HG03175 (cell line): ENCODE results near the gene MLH1.

Experiments
- ATAC-seq: cut with Tn5 transposase; IDR thresholded peaks from one replicate; pipeline ENCODE4 v1.9.1; 2021; ENCODE audit warnings: mild to moderate bottlenecking, moderate library complexity; ENCODE audit not compliant: unreplicated experiment

Gene MLH1

DNA sequence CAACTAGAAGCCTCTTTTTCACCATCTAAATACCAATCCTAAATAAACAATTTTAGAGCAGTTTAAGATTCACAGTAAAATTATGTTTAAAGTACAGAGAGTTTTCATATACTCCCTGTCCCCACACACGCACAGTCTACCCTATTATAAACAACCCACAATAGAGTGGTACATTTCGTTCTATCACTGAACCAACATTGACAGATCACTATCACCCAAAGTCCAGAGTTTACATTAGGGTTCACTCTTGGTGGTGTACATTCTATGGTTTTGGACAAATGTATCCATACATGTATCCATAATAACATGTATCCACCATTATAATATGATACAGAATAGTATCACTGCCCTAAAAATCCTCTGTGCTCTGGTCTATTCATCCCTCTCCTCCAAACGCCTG, 89.0 kb downstream of the MLH1 start:
- ATAC-seq = no peak

DNA sequence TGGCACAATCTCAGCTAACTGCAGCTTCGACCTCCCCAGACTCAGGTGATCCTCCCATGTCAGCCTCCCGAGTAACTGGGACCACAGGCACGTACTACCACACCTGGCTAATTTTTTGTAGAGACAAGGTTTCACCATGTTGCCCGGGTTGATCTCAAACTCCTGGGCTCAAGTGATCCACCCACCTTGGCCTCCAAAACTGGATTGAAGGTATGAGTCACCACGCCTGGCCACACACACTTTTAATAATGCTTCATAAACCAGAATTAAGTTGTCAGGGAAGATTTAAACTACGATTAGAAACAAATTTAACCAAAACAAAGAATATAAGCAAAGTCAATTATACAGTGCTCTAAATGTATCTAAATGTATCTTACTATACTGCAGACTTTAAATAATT, 93.6 kb downstream of the MLH1 start:
- ATAC-seq = no peak

DNA sequence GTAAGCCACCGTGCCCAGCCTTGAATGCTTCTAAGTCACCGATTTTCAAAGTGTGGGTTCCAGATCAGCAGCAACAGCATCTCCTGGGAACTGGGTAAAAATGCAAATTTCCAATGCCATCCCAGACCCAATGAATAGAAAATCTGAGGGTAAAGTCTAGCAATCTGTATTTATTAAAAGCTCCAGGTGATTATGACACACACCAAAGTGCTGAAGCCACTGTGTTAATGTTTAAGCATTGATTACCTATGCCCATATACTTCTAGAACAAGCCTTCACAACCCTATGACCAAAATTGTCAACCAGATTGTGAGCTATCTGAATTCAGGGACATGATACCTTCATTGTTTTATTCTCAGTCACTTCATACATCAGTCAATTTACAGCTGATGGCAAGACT, 94.6 kb downstream of the MLH1 start:
- ATAC-seq = no peak

- ATAC-seq = no peak
Measured at GRCh38 chr3:37092484-37092883, 99.2 kb downstream of the MLH1 start.

GRCh38 chr3:37093481-37093880, 100.2 kb downstream of the MLH1 start:
- no peak for ATAC-seq

- no peak for ATAC-seq
Measured at GRCh38 chr3:37094636-37095035, 101.3 kb downstream of the MLH1 start.

DNA sequence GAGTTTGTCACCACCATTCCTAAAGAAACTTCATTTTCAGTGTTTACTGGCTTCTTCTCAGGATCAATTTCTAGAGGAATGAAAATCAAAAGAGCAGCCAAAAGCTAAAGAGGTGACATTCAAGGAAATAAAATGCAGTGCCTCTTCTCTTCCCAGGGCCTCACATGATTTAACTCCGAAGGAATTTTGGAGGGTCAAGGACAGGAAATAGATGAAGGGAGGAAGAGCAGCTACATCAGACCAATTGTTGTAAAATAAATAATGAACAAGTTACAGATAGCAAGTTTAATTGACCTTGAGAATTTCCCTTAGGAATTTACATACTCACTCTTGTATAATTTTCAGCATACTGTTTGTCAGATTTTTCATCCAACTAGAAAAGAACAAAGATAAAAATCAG, 103.0 kb downstream of the MLH1 start:
- ATAC-seq = no peak

GRCh38 chr3:37096975-37097374, 103.7 kb downstream of the MLH1 start:
- ATAC-seq = no peak

- no peak for ATAC-seq
Measured at GRCh38 chr3:37097776-37098175, 104.5 kb downstream of the MLH1 start.

- no peak for ATAC-seq
Measured at GRCh38 chr3:37098884-37099283, 105.6 kb downstream of the MLH1 start.

GRCh38 chr3:37099469-37099868, 106.2 kb downstream of the MLH1 start:
- ATAC-seq = no peak

DNA sequence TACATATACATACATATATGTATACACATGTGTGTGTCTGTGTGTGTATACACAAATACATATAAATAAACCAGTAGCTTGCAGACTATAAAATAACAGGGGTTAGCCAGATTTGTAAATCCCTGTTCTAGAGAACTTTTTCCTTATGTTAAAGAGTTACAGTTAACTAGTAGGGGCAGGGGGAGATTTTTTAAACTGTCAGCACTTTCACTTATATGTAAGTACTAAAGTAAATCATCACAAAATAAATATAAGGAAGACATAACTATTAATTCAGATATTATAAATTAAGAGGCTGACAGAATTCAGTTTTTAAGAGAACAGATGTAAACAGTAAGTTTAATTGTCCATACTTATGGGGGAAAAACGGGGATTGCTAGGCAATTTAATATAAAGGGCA, 107.1 kb downstream of the MLH1 start:
- ATAC-seq = no peak
